NCI-H226 (cell line): ENCODE measurements around the gene LSAMP.
"Not testable (repeated sequence)": the region's sequence is repeated elsewhere in the genome, so short reads cannot be mapped to it uniquely, and the experiment has no call there.

Experiments
- DNase-seq: peaks from one replicate; pipeline ENCODE4 v3.0.0-alpha.2; 2015

Gene LSAMP

DNA sequence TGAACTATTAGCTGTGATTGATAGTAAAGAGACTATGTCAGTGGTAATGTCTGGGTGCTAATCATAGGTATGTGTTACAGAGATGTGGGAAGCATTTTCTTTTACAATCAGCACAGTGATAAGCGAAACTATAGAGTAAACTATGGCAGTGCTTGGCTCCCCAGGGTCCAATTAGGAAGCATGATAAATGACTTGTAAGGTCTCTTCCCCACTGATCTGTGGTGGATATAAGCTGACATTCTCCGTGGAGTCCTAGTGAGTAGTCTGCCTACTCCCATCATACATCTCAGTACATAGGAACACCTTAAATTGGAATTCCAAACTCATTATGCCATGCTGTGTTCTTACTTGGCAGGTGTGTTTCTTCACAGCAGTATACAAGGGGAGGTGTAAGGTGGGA, 617.8 kb downstream of the LSAMP start:
- DNase-seq: no peak

GRCh38 chr3:115825046-115825445, 620.2 kb downstream of the LSAMP start:
- DNase-seq: peak; percentile 89

- no peak for DNase-seq
Measured at GRCh38 chr3:115823083-115823482, 622.2 kb downstream of the LSAMP start.

DNA sequence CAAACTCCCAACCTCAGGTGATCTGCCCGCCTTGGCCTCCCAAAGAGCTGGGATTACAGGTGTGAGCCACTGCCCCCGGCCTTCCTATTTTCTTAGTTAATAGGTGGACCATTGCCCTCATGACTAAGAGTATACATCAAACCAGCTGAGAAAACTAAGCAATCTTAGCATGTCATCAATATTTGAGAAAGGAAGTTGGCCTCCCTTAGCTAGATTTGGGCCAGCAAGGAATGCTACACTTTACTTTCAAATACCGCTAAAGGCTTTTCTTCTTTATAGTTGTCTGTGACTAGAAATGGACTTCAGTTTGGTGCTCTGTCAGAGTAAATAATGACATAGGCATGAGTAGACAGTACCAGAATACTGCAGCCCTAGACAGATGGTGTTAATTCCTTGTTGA, 622.7 kb downstream of the LSAMP start:
- no peak for DNase-seq

DNA sequence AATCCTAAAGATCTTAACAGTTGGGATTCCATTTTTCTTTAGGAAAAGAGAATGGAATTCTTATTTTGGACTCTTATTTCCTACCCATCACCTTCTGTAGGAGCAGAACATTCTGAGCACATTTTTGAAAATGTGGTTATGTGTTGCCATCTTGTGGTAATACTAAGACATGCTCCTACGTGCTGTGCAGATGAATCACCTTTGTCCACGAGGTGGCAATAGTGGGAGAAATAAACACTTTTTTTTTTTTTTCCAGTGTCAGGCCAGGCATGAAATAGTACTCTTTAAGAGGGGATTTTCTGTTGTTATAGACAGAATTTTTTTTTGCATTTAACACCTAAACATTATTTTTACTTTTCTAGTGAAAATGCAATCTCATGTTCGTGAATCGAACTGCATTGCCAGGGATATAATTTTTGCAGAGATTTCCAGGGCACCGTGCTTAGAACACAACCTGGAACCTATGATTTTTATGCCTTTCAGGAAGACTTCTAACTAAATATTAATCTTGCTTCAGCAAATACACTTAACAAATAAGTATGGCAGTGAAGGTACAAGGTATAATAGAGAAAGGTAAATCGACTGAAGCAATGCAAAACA, 625.4 kb downstream of the LSAMP start:
- peak; percentile 65 for DNase-seq

- peak; percentile 50 for DNase-seq
Measured at GRCh38 chr3:115814778-115815380, 630.4 kb downstream of the LSAMP start.

DNA sequence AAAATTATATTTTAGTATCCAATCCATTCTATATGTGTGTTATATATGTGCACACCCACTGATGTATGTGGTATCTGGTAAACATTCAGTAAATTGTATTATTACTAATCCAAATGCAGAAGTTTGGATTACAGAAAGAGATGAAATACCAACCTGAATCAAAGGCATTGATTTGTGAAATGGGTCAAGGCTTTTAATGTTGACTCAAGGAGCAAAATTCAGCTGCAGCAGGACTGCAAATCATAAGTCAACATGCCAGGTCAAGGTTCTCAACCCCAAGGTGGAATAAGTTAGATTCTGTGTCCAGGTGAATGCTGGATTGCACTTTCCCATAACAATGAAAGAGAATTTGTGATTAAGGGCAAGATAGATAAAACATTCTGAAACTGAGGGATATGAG, 631.3 kb downstream of the LSAMP start:
- DNase-seq: no peak

- DNase-seq: no peak
Measured at GRCh38 chr3:115808816-115809215, 636.5 kb downstream of the LSAMP start.

GRCh38 chr3:115808244-115808643, 637.0 kb downstream of the LSAMP start:
- DNase-seq: no peak

- DNase-seq: no peak
Measured at GRCh38 chr3:115806501-115806900, 638.8 kb downstream of the LSAMP start.

DNA sequence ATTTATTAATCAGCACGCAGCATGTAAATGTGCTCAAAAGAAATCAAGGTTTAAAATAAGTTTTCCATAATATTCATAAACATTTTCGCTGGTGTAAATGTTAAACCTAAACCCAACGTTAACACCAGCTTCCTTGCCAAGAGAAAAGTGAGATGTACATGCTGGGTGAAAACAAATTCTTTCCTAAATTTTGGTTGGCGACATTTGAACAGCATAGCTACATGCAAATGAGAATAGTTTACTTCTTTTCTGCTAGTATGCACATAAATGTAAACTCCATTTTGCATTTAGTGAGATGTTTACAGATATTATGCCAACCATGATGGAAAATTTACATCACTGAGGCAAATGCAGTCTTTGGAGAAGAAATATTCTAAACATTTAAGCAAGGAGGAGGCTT, 639.8 kb downstream of the LSAMP start:
- DNase-seq: no peak

DNA sequence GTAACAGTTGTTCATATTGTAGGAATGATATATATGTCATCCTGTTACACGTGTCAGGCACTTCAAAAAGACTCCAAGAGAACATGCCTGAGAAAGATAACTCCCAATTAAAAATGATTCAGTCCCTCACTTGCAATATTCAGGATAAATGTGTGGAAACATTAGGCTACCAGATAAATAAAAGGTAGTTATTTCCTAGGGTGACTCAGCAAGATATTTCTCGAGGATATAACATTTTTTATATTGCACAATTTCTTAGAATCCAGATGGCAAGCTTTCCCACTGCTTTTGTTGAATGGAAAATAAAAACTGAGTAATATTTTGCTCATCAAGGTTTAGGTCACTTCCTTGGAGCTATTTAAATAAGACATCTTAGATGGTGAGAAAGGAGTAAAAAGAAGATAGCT, 640.6 kb downstream of the LSAMP start:
- peak; percentile 88 for DNase-seq

DNA sequence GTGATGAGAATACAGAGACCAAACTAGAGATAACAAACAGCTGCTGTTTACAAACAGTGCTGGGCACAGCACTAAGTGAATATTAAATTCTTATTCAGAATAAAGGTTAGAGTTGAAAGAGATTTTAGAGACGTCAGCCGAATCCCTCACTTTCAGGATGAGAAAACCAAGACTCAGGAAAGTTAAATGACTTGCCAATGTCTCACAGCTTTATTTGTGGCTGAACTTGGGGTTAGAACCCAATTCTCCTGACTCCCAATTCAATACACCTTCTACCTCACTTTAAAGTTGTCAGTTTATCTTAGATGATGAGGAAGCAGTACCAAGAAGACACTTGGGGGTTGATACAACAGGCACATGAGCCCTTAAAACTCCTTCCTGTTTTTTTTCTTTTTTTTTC, 641.1 kb downstream of the LSAMP start:
- no peak for DNase-seq

GRCh38 chr3:115803661-115804060, 641.6 kb downstream of the LSAMP start:
- no peak for DNase-seq

- peak; percentile 37 for DNase-seq
Measured at GRCh38 chr3:115800489-115801075, 644.7 kb downstream of the LSAMP start.

DNA sequence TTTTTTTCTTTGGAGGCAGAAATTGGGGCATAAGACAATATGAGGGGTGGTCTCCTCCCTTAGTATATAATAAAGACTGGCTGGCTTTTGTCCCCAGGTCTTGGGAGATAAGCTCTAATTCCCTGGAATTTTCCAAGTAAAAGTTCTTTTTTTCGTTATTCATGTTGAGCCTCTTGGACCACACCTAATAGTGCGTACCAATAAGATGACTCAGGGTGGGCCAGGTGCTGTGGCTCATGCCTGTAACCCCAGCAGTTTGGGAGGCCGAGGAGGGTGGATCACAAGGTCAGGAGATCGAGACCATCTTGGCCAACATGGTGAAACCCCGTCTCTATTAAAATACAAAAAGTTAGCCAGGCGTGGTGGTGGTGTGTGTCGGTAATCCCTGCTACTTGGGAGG, 645.2 kb downstream of the LSAMP start:
- not testable (repeated sequence) for DNase-seq

DNA sequence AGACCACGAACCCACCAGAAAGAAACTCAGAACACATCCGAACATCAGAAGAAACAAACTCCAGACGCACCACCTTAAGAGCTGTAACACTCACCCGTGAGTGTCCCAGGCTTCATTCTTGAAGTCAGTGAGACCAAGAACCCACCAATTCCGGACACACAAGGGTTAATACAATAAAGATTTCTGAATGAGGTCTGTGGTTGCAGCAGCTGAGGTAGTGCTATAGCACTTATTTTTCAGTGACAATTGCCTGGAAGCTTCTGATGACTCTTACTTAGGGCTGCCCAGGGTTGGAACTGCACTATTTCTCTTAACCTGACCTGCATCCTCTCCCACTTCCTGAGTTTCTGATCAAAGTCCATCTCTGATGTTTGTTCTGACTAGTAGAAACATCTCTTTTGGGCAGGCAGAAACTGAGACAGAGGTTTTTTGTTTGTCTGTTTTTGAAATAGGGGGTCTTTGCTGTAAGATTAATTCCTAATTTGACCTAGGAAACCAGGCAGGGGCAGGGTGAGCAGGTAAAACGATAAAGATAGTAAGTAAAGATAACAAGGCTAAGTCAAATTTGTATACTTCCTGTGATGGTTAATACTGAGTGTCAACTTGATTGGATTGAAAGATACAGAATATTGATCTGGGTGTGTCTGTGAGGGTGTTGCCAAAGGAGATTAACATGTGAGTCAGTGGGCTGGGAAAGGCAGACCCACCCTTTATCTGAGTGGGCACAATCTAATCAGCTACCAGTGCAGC, 652.9 kb downstream of the LSAMP start:
- DNase-seq: no peak

DNA sequence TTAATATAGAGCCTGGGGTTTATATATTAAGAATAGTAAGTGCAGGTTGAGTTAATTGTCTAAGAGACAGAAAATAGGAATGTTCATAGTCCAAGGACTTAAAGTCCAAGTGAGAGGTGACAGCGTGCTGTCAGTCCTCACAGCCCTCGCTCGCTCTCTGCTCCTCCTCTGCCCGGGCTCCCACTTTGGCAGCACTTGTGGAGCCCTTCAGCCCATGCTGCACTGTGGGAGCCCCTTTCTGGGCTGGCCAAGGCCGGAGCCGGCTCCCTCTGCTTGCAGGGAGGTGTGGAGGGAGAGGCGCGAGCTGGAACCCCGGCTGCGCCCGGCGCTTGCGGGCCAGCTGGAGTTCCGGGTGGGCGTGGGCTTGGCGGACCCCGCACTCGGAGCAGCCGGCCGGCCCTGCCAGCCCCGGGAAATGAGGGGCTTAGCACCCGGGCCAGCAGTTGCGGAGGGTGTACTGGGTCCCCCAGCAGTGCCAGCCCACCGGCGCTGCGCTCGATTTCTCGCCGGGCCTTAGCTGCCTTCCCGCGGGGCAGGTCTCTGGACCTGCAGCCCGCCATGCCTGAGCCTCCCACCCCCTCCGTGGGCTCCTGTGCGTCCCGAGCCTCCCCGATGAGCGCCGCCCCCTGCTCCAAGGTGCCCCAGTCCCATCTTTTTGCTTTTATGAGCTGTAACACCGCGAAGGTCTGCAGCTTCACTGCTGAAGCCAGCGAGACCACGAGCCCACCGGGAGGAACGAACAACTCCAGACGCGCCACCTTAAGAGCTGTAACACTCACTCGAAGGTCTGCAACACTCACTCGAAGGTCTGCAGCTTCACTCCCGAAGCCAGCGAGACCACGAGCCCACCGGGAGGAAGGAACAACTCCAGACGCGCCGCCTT, 653.8 kb downstream of the LSAMP start:
- not testable (repeated sequence) for DNase-seq

DNA sequence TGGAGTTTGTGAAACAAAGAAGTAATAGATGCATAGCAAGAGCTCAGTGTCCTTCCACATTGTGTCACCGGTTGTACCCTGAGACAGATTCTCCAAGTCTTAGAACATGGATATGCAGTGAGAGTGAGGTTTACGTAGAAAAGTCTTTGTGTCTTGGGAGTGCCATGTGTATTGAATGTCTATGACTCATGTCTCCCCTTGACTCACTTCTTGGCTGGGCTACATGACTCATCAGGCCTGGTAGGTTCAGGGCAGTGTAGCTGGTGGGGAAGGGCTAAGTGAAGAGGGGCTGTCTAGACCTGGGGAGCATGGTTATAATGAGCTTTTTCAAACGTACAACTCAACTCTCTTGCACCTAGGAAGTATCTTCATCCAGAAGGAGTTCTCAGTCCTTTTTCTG, 654.5 kb downstream of the LSAMP start:
- DNase-seq: peak; percentile 93

DNA sequence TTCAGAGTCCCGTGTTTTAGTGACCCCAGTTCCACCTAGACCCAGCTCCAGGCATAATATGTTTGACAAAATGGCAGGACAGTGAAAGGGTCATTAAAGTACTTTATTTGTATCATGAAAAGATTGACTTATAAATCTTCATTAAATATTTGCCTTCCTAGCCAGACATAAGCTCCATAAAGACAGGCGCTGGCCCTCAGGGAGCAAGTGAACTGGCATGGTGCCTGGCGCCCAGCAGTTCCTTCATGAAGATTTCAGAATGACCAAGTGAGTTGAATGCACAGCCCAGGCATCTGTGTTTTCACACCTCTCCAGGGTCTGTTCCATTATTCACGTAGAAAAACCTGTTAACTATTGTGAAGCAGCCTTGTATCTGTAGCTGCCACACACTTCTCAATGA, 655.8 kb downstream of the LSAMP start:
- DNase-seq: no peak

- DNase-seq: peak; percentile 95
Measured at GRCh38 chr3:115788921-115789470, 656.3 kb downstream of the LSAMP start.

GRCh38 chr3:115787818-115788217, 657.5 kb downstream of the LSAMP start:
- DNase-seq: no peak

DNA sequence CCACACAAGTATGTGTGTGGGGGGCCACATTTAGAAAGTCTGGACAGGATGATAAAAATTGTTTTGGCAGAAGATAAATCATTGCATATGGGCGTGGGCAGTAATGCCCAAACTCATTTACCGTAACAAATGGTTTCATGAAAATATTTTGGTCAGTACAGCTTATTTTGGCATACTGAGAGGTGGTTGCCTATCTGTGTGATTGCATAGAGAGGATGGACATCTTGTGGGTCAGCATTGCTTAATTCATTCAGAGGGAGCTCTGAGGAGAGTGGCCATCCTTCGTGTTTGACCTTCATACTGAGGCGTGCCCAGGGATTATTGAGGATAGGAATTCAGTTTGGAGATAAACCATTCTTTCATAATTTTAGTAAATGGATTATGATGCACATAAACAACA, 659.5 kb downstream of the LSAMP start:
- peak; percentile 45 for DNase-seq
